GM13976 (cell line): ENCODE measurements around the gene NDUFAF2.
A peak's percentile ranks its signal among the peaks of the same experiment; 100 is the strongest.

Experiments
- DNase-seq: peaks from one replicate; pipeline ENCODE4 v3.0.0; 2012; ENCODE audit warnings: low spot score
- CTCF ChIP-seq: IDR thresholded peaks from 2 replicates; pipeline ENCODE4 v1.5.1; 2012; ENCODE audit warnings: borderline replicate concordance, mild to moderate bottlenecking; ENCODE audit not compliant: insufficient read depth; ENCODE audit errors: extremely low read depth, missing control alignments, control extremely low read depth
- in situ Hi-C: fragments of 300-500 bp; cut with MboI; formaldehyde crosslinking; loops from one replicate; pipeline ENCODE4 v1.12.0; 2022; ENCODE audit warnings: low sequenced_read_pairs, mixed read lengths, inconsistent platforms; ENCODE audit not compliant: unreplicated experiment

Gene NDUFAF2

GRCh38 chr5:60929024-60929423, 16.0 kb upstream of the NDUFAF2 start:
- no peak for DNase-seq
- in situ Hi-C loops = loop anchor here (25.0 kb wide), 1 partner anchor 242 kb away; no protein-coding TSS in a partner anchor
- no peak for TF ChIP-seq CTCF

- no peak for DNase-seq
- in situ Hi-C loops = loop anchor here (25.0 kb wide), 1 partner anchor 256 kb away; no protein-coding TSS in a partner anchor
- no peak for TF ChIP-seq CTCF
Measured at GRCh38 chr5:60943624-60944023, 1.4 kb upstream of the NDUFAF2 start.

- in situ Hi-C loops = loop anchor here (25.0 kb wide), 1 partner anchor 258 kb away; no protein-coding TSS in a partner anchor
- peak; percentile 24 for DNase-seq
- TF ChIP-seq CTCF = no peak
Measured at GRCh38 chr5:60945813-60946187, 795 bp downstream of the NDUFAF2 start.

- no peak for TF ChIP-seq CTCF
- in situ Hi-C loops = loop anchor here (25.0 kb wide), 1 partner anchor 261 kb away; no protein-coding TSS in a partner anchor
- DNase-seq = no peak
Measured at GRCh38 chr5:60948738-60949137, 3.7 kb downstream of the NDUFAF2 start.

- in situ Hi-C loops = loop anchor here (25.0 kb wide), 1 partner anchor 707 kb away; no protein-coding TSS in a partner anchor
- TF ChIP-seq CTCF = no peak
Measured at GRCh38 chr5:60955239-60955638, 10.2 kb downstream of the NDUFAF2 start.

GRCh38 chr5:60958088-60958487, 13.1 kb downstream of the NDUFAF2 start:
- DNase-seq = no peak
- in situ Hi-C loops = loop anchor here (25.0 kb wide), 1 partner anchor 704 kb away; no protein-coding TSS in a partner anchor
- no peak for TF ChIP-seq CTCF

More at GRCh38 chr5:60955239-60955638, 10.2 kb downstream of the NDUFAF2 start:
- DNase-seq = no peak
